NCI-H69 (cell line): ENCODE measurements around the gene BZW1.
A peak's percentile ranks its signal among the peaks of the same experiment; 100 is the strongest.

Source experiments
- DNase-seq: peaks from one replicate; lab custom pipeline; 2025; lab: John Stamatoyannopoulos, UW

BZW1 gene

GRCh38 chr2:200839513-200839912 lies 27.8 kb downstream of the BZW1 start:
- DNase-seq, result no peak

GRCh38 chr2:200843993-200844948 lies 32.6 kb downstream of the BZW1 start:
- DNase-seq, result no peak

GRCh38 chr2:200845194-200845593 lies 33.5 kb downstream of the BZW1 start:
- DNase-seq, result no peak

GRCh38 chr2:200845669-200846325 lies 34.1 kb downstream of the BZW1 start:
- DNase-seq, result no peak

- no peak for DNase-seq
These were observed 35.6 kb downstream of the BZW1 start for GRCh38 chr2:200847269-200847668.

GRCh38 chr2:200847939-200848338 lies 36.2 kb downstream of the BZW1 start:
- DNase-seq, result no peak

- no peak for DNase-seq
These were observed 39.0 kb downstream of the BZW1 start for GRCh38 chr2:200850512-200851256.

GRCh38 chr2:200851398-200852248 lies 39.9 kb downstream of the BZW1 start:
- no peak for DNase-seq

GRCh38 chr2:200852605-200853004 lies 40.9 kb downstream of the BZW1 start:
- no peak for DNase-seq

- DNase-seq, result no peak
These were observed 45.1 kb downstream of the BZW1 start for GRCh38 chr2:200856806-200857205.

GRCh38 chr2:200860092-200860795 lies 48.5 kb downstream of the BZW1 start:
- no peak for DNase-seq

- no peak for DNase-seq
These were observed 50.0 kb downstream of the BZW1 start for GRCh38 chr2:200861617-200862155.

- DNase-seq, result peak; percentile 39
These were observed 50.9 kb downstream of the BZW1 start for GRCh38 chr2:200862532-200863000.

- peak; percentile 28 for DNase-seq
These were observed 52.1 kb downstream of the BZW1 start for GRCh38 chr2:200863782-200864175.

- peak; percentile 93 for DNase-seq
These were observed 52.7 kb downstream of the BZW1 start, which contains the start of gene CLK1 for GRCh38 chr2:200864176-200865034. Gene CLK1 (minus strand): TSS chr2:200864658. CDS start chr2:200861862, 2,796 bp downstream.

- no peak for DNase-seq
These were observed 57.3 kb downstream of the BZW1 start for GRCh38 chr2:200869014-200869413.

- no peak for DNase-seq
These were observed 59.4 kb downstream of the BZW1 start for GRCh38 chr2:200871151-200871550.

GRCh38 chr2:200873560-200873959 lies 61.9 kb downstream of the BZW1 start:
- DNase-seq, result no peak
